NCI-H2227 (cell line): ENCODE data around the gene MBD3L2B.

Source experiments
- DNase-seq: peaks from one replicate; lab custom pipeline; 2025; ENCODE audit not compliant: unreplicated experiment; lab: John Stamatoyannopoulos, UW

The MBD3L2B gene

DNA sequence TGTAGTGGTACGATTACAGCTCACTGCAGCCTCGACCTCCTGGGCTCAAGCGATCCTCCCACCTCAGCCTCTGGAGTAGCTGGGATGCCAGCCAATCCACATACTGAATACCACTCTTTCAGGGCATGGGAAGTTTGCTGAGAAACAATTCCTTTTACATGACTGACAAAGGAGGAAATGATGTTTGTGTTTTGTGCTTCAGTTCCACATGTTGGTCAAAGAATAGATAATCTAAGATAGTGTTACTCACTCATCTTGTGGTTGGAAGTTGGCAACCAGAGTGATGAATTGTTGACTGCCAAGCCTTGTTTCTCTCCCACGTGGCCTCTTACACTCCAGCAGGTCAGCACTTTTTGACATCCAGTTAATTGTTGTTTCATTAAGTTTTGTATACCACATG lies 7.6 kb downstream of the MBD3L2B start:
- no peak for DNase-seq

DNA sequence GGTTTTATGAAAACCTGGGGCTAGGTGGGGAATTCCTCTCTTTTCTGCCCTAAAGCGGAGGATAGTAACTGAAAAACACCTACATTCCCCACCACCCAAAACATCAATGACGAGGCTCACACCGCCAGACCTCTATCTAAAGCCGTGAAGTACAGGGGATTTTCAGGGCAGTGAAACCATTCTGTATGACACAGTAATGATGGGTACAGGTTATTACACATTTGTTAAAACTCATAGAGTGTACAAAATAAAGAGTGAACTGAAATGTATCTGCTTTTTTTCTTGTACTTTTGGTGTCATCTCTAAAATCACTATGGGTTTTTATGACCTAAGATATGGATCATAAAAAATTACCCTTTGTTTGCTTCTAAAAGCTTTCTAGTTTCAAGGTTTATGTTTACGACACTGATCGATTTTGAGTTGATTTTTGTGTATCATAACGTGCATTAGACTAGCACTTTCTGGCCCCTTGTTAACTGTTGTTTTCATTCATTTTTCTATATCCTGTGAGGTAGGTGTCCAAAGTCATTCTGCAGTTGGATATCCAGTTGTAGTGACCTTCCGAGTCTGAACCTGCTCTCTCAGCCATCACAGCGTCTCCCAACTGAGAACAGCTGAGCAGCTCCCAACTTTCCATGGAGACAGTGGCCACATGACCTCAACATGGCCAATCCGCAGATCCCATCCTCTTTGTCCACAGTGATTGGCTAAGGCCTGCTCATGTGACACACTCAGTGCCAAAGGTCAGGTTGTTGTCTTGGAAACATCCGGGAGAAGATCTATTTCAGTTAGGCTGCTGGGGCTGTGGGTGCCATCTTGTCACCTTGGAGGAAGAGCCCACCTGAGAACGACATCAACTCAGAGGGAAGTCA lies 10.3 kb downstream of the MBD3L2B start:
- DNase-seq = no peak

DNA sequence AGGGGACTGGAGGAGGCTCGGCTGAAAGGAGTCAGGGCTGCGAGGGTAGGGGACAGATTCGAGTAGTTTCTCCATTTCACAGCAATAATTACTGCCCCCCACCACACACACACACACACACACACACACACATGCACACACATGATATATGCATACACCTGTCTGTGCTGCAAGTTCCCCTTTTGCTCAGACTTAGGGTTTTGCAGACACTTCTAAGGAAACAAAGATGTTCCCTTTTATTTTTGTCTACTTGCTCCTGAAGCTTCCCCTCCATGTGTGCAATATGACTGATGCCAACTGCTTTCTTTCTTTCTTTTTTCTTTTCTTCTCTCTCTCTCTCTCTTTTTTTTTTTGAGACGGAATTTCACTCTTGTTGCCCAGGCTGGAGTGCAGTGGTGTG lies 13.4 kb downstream of the MBD3L2B start:
- no peak for DNase-seq

DNA sequence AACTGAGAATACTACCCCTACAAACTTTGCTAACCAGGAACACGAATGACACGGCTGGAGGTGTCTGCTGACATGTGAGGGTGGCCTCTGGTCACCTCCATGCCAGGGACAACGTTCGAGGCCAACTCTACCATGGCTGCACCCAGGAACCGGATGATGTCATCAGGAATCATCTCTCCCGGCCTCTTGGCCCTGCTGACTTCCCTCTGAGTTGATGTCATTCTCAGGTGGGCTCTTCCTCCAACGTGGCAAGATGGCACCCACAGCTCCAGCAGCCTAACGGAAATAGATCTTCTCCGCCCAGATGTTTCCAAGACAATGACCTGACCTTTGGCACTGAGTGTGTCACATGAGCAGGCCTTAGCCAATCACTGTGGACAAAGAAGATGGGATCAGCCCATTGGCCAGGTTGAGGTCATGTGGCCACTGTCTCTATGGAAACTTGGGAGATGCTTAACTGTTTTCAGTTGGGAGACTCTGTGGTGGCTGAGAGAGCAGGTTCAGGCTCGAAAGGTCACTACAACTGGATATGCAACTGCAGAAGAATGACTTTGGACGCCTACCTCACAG lies 15.0 kb downstream of the MBD3L2B start:
- DNase-seq = no peak

DNA sequence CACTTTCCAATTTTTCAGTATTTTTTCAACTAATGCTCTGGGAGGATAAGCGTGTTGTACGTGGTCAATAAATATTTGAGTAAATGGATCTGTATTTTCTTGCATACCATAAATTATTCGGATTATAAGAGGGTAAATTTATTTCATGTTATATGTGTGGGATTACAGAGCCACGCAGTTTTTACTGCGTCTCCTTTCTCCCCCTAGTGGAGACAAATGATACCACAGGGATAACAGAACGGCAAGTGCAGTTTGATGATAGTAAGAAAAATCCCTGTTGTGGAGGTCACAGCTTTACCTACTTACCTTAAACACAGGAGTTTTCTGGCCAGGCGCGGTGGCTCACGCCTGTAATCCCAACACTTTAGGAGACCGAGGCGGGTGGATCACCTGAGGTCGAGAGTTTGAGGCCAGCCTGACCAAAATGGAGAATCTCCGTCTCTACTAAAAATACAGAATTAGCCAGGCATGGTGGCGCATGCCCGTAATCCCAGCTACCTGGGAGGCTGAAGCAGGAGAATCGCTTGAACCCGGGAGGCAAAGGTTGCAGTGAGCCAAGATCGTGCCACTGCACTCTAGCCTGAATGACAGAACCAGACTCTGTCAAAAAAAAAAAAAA lies 16.8 kb downstream of the MBD3L2B start:
- DNase-seq = peak; percentile 40

DNA sequence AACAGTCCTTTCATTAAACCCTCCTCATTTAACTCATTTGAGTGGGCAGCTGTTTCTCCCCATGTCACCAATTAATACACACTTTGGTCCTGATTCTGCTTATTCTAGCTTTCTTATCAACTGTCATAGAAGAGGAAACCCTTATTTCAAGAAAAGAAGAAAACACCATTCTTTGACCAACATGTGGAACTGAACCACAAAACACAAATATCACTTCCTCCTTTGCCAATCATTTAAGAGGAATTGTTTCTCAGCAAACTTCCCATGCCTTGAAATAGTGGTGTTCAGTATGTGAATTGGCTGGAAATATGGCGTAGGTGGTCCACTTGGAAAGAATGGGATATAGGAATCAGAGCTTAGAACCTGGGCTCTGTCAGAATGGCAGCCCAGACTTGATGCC lies 20.4 kb downstream of the MBD3L2B start:
- no peak for DNase-seq

DNA sequence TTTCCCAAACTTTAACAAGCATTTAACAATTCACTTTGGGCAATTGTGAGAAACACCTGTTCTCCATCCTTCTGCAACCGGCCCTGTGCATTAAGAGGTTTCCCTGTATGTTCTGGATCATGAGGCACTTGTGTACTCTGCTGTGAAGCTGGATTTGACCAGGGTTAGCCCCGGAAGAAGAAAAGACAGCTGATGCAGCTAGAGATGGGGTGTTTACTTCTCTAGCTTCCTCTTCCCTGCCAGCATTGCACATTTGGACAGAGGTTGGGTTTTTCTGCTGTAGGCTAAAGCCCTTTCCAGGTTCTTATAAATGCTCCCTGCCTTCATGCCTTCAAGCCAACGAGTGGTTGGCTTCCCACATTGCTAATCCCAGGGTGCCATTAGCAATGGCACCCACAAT lies 20.9 kb downstream of the MBD3L2B start:
- no peak for DNase-seq

DNA sequence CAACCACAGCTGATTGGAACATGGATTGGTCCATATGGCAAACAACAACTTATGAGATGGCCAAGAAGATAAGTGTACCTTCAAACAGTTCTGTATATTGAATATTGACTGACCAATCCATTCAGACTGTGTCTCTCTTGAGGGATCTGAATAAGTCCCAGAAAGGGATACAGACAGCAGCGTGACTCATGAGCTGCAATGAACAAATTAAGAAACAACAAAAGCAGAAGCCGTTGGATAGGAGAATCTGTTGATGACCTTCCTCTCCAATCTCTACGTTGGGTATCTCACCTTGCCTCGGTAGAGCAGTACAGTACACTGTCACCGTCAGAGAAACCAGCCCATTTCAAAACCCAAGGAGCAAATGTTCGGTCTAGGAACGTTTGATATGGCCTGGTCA lies 21.3 kb downstream of the MBD3L2B start:
- no peak for DNase-seq

DNA sequence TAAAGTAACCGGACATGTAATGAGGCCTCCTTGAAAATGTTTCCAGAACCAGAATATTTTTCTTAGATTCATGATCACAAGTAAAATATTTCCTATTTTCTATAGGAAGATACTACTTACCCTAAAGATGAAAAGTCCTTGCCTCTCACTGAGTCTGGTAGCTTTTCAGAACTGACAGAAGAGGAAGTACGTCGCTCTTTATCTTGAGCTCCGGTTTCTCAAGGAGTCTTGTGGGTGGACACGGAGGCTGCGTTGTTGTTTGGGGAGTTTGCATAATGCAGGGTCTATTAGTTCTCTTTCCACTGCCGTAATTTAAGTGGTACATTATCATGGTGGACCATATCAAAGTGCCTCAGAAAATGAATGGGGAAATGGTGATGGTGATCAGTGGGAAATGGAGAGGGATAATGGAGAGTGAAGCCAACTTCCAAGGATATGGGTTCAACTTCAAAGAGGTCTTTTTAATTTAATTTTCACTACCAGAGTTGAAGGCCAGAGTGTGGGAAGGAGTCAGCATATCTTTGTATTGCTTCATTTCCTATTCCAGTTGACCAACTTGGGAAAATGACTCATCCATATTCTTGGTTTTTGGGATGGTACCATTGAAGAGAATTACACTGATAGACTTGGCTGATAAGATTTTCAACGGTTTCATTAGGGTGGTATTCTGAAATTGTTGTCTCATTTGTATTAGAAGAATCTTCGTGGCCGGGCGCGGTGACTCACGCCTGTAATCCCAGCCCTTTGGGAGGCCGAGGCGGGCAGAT lies 23.4 kb downstream of the MBD3L2B start:
- no peak for DNase-seq

DNA sequence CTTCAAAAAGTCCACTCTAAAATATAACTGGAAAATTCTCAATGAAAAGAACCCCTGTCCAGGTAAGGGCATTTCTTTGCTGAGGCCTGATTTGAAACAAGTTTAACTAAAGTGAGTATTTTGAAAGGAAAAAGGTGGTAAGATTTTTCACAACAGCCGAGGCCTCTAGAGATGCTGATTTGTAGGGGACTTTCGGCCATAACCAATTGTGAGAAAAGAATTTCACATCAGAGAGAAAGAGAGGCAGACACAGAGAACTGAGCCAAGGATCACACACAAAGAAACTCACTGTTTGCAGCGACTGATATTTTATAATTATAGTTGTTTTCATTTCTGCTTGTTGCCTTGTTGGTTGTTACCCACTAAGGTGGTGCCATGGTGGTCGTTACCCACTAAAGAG lies 24.4 kb downstream of the MBD3L2B start:
- DNase-seq = no peak

DNA sequence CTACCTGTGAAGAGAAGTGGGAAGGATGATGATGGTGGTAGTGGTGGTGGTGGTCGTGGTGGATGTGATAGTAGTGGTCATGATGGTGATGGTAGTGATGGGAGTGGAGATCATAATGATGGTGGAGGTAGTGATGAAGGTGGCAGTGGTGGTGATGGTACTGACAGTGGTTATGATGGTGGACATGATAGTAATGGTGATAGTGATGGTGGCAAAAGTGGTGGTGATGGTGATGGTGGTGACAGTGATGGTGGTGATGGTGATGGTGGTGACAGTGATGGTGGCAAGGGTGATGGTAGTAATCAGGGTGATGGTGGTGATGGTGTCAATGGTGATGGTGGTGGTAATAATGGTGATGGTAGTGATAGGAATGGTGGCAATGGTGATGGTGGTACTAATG lies 26.2 kb downstream of the MBD3L2B start:
- no peak for DNase-seq

DNA sequence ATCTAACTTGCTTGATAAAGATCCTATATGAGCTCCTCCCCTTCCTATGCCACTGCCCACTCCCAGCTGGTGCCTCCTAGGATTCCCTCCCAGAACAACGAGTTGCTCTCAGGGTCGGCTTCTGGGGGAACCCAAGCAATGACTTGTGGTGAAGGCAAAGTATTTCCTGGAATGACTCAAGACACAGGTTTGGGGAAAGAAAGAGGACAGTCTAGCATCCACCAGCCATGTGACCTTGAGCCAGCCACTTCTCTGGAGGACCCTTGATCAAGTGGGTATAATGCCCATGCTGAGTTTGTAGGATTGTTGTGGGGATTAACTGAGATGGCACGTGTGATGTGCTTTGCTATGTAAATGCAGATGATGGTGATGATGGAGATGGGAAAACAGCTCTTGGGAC lies 33.0 kb downstream of the MBD3L2B start:
- DNase-seq = no peak

DNA sequence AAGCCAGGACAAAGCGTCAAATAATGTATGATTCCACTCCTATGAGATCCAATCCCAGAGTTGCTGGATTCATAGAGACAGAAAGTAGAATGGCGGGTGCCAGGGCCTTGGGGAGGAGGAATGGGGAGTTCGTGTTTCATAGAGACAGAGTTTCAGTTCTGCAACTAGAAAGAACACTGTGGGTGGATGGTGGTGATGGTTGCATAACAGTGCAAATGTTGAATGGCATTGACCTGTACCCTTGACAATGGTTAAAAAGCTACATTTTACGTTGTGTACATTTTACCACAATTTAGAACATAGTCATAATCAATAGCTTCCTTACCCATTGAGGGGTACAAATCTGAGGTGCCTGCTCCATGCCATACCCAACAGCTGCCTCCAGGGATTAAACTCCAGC lies 33.4 kb downstream of the MBD3L2B start:
- DNase-seq = no peak

DNA sequence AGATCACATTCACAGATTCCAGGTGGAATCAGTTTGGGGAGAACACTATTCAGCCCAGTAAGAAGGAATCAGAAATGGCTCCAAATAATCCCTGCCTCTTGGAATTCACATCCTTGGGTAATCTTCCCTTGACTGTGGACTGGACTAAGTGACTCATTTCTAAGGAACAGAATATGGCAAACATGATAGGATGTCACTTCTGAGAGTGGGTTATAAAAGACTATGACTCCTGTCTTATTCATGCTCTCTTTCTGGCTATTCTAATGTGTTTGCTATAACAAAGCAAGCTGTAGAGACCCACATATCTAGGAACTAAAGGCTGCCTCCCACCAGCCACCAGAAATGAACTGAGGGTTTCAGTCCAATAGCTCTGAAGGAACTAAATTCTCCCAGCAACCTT lies 37.8 kb downstream of the MBD3L2B start:
- no peak for DNase-seq

DNA sequence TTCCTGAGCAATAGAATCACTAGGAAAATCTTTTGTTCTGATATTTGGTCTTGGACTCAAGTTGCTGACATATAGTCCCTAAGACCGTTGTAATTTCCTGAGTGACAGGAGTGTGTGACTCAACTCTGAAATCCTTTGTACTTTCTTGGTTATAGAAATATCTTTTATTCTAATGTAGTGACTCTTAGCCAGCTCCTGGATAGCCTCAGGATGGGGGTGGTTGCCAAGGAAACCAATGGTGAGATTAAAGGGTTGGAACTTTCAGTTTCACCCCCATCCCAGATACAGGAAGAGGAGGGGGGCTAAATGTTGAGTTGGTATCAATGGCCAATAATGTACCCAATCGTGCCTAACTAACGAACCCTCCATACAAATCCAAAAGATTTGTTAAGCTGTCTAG lies 41.8 kb downstream of the MBD3L2B start:
- no peak for DNase-seq

DNA sequence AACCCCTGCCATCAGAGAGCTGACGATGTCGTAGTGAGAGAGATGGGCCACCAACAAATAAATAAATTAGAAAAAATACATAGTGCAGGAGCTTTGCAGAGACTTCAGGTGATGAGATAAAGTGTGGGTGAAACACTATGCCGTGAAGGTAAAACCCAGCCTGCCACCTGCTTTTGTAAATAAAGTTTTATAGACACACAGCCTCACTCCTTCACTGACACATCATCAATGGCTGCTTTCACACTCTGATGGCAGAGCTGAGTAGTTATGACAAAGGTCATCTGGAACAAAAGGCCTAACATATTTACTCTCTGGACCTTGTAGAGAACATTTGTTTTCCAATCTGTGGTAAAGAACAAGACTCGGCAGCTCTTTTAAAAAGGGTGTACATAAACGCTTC lies 45.0 kb downstream of the MBD3L2B start:
- no peak for DNase-seq

DNA sequence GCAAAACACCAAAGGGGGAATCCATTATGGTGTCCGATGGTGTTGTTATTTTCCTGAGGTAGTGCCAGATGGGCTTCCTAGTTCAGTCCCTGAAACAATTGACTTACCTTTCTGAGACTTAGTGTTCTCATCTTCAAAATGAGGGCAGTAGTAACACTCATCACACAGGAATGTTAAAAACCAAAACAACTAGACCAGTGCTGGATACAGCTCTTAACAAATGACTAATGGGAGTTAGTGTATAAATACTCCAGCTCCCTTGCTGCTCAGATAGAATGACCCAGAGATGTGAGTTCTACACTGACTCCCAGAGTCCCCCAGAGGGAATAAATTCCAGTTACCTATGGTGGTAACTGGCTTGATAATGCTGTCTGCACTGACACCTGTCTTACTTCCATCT lies 49.9 kb downstream of the MBD3L2B start:
- DNase-seq = no peak

DNA sequence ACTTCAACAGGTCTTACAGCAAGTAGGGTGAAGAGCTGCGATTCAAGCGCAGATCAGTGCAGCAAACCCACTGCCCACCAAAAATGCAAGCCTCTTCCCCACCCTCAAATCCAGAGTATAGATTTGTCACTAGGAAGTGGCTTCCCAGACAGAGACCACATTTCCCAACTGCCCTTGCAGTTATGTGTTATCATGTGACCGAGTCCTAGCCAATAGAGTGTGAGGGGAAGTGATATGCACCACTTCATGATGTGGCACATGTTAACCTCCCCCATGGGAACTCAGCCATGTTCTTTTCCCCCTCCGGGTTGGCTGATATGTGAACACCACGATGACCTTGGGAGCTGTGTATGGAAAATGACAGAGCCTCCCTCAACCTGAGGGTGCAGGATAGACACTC lies 50.8 kb downstream of the MBD3L2B start:
- DNase-seq = no peak

DNA sequence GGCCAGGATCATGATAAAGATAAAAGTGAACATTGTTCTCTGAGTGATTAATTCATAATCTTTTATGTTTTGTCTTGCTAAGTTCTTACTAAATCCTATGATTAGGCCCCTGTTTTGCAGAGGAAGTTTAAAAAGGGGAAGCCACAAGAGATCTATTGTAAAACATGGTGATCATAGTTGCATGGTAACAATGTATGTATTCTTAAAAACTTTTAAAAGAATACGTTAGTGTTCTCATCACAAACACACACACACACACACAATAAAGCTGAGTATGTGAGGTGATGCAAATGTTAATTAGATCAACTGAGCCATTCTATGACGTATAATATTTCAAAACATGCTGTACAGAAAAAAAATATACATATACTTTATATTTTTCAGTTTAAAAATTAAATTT lies 51.2 kb downstream of the MBD3L2B start:
- DNase-seq = no peak

DNA sequence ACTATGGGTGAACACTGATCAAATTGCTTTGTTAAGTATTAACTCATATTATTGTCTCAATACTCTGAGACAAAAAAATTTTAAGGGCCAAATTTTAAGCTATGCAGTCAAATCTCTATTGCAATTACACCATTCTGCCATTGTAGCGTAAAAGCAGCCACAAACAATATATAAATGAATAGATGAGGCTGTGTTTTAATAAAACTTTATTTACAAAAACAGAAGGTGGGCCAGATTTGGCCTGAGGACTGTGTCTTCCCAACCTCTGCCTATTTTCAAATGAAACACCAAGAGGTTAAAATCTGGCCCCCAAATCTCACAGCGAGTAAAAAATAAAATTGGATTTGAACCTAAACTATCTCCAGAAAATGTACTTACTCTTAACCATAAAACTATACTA lies 51.7 kb downstream of the MBD3L2B start:
- no peak for DNase-seq
